HepG2 (cell line): Measurements from ENCODE around the gene FSD1. TPM values are rescaled to one million over a fixed set of nuclear protein-coding genes. Genes with fewer than 3 reads are reported as not detected.
A peak's percentile ranks its signal among the peaks of the same experiment; 100 is the strongest.

Experiments used
- ATAC-seq: fragments of 200-7000 bp; cut with Tn5 transposase; 3 replicates; pipeline ENCODE4 v1.9.1; 2020; ENCODE audit warnings: mild to moderate bottlenecking, moderate library complexity
- BruUV-seq: library from RNA; stranded (reverse); fragments of 400-500 nt; replicated peaks from 2 replicates; lab custom pipeline; 2021; lab: Mats Ljungman, UMichigan
- CTCF ChIA-PET: fragments of 300-600 bp; formaldehyde crosslinking; extraction: SDS; loops from one replicate; lab custom pipeline; 2021; ENCODE audit warnings: low total read pairs, inconsistent platforms, low intra/inter-chr PET ratio; lab: Yijun Ruan, JAX
- POLR2A ChIA-PET: fragments of 350-600 bp; sonication (Branson Sonifier 250); formaldehyde crosslinking; loops from one replicate; lab custom pipeline; 2020; ENCODE audit warnings: antibody characterized with exemption, inconsistent platforms; lab: Yijun Ruan, JAX
- DNase-seq: peaks from one replicate; pipeline ENCODE4 v3.0.0-alpha.2; 2015; ENCODE audit warnings: low spot score
- FAIRE-seq: peaks from 3 replicates; lab custom pipeline; 2011; peaks lifted over from hg19 to GRCh38; lab: Jason Lieb, UNC
- H2AFZ ChIP-seq: one replicate; pipeline ENCODE4 v1.6.1; 2011; ENCODE audit warnings: low read length, inconsistent platforms
- H3K27ac ChIP-seq: fragments of 300-600 bp; 3 replicates; pipeline ENCODE4 v1.8.0; 2011; ENCODE audit warnings: mixed run types, mild to moderate bottlenecking, mixed read lengths, low read length, inconsistent platforms; ENCODE audit not compliant: insufficient read depth; ENCODE audit errors: extremely low read length
- H3K27me3 ChIP-seq, 2 experiments: fragments of 200-600 bp in 1 of 2; 2 replicates in 1 of 2; 3 replicates in 1 of 2; pipeline versions ENCODE4 v1.6.0 to v1.8.0; 2011; ENCODE audit warnings: low read length in 2 of 2, mild to moderate bottlenecking in 2 of 2, moderate library complexity in 2 of 2, inconsistent platforms in 1 of 2; ENCODE audit not compliant: insufficient read depth in 2 of 2, control insufficient read depth in 1 of 2
- H3K36me3 ChIP-seq, 2 experiments: fragments of 200-600 bp in 1 of 2; replicated peaks in 1 of 2; 2 replicates in 1 of 2; 3 replicates in 1 of 2; pipeline versions ENCODE4 v1.5.1 to v1.8.0; 2011; ENCODE audit warnings: low read length in 2 of 2, inconsistent platforms in 1 of 2; ENCODE audit not compliant: insufficient read depth in 2 of 2, control insufficient read depth in 1 of 2
- H3K4me1 ChIP-seq: 2 replicates; pipeline ENCODE4 v1.5.1; 2012; ENCODE audit warnings: low read length, inconsistent platforms; ENCODE audit not compliant: insufficient read depth
- H3K4me2 ChIP-seq: 2 replicates; pipeline ENCODE4 v1.6.0; 2011; ENCODE audit warnings: low read depth, low read length, inconsistent platforms
- H3K4me3 ChIP-seq, 3 experiments: fragments of 200-600 bp in 1 of 3; sonication (generic), shearing (Covaris generic) in 1 of 3; replicated peaks in 1 of 3; 2 replicates each; pipeline ENCODE4 v1.5.1; 2011 to 2016; ENCODE audit warnings: low read length in 3 of 3, inconsistent platforms in 2 of 3, low read depth in 2 of 3, mild to moderate bottlenecking in 2 of 3, control low read depth in 1 of 3, mixed read lengths in 1 of 3; ENCODE audit not compliant: insufficient read depth in 1 of 3
- H3K79me2 ChIP-seq: one replicate; pipeline ENCODE4 v1.6.1; 2011; ENCODE audit warnings: low read length, inconsistent platforms; ENCODE audit not compliant: insufficient read depth
- H3K9ac ChIP-seq: 2 replicates; pipeline ENCODE4 v1.6.0; 2011; ENCODE audit warnings: mild to moderate bottlenecking, low read depth, low read length, inconsistent platforms; ENCODE audit not compliant: insufficient read depth
- H3K9me3 ChIP-seq: 2 replicates; pipeline ENCODE4 v1.5.1; 2012; ENCODE audit warnings: mild to moderate bottlenecking, low read length
- H4K20me1 ChIP-seq: 2 replicates; pipeline ENCODE4 v1.6.0; 2011; ENCODE audit warnings: inconsistent platforms, mild to moderate bottlenecking, low read length, moderate library complexity; ENCODE audit not compliant: insufficient read depth
- CHD2 ChIP-seq: IDR thresholded peaks from 2 replicates; pipeline ENCODE4 v1.6.1; 2011; ENCODE audit warnings: low read depth, low read length, improper control_type of control experiment
- ESRRA ChIP-seq: sonication (generic); formaldehyde crosslinking; IDR thresholded peaks from 2 replicates; pipeline ENCODE4 v1.5.1; 2020; ENCODE audit warnings: mild to moderate bottlenecking, low read depth, missing genetic modification reagents
- ETV5 ChIP-seq: IDR thresholded peaks from 2 replicates; pipeline ENCODE4 v1.6.1; 2018; ENCODE audit warnings: missing biosample characterization, missing genetic modification reagents, inconsistent platforms, borderline replicate concordance
- FOXO1 ChIP-seq: sonication (generic); formaldehyde crosslinking; IDR thresholded peaks from 2 replicates; pipeline ENCODE4 v1.4.0; 2020; ENCODE audit warnings: missing genetic modification reagents
- HNRNPH1 ChIP-seq: fragments of 200-400 bp; formaldehyde crosslinking; optimal IDR thresholded peaks from 2 replicates; pipeline ENCODE3; 2017; ENCODE audit warnings: mild to moderate bottlenecking, low read depth, low read length
- KDM5A ChIP-seq: fragments of 200-600 bp; sonication (generic); IDR thresholded peaks from 2 replicates; pipeline ENCODE4 v1.7.0; 2018; ENCODE audit warnings: antibody characterized with exemption, mild to moderate bottlenecking, low read length, borderline replicate concordance
- PAWR ChIP-seq: sonication (generic); formaldehyde crosslinking; IDR thresholded peaks from 2 replicates; pipeline ENCODE4 v1.4.0; 2020; ENCODE audit warnings: missing genetic modification reagents, mild to moderate bottlenecking, borderline replicate concordance
- TBP ChIP-seq: sonication (generic); formaldehyde crosslinking; IDR thresholded peaks from 2 replicates; pipeline ENCODE4 v1.5.0; 2020; ENCODE audit warnings: missing genetic modification reagents
- TCF7 ChIP-seq: sonication (generic); IDR thresholded peaks from 2 replicates; pipeline ENCODE4 v1.6.1; 2016; ENCODE audit warnings: antibody characterized with exemption, low read depth
- ZNF121 ChIP-seq: sonication (generic); formaldehyde crosslinking; IDR thresholded peaks from 2 replicates; pipeline ENCODE4 v1.5.0; 2020; ENCODE audit warnings: mild to moderate bottlenecking, missing genetic modification reagents
- ZNF382 ChIP-seq: sonication (generic); formaldehyde crosslinking; IDR thresholded peaks from 2 replicates; pipeline ENCODE4 v1.5.0; 2020; ENCODE audit warnings: missing genetic modification reagents, mild to moderate bottlenecking, borderline replicate concordance
- ZNF629 ChIP-seq: sonication (generic); formaldehyde crosslinking; conservative IDR thresholded peaks from 2 replicates; pipeline ENCODE4 v1.5.0; 2020; ENCODE audit warnings: missing genetic modification reagents
- WGBS: methylation state at CpG from one replicate; pipeline ENCODE4 v1.1.6; 2017; ENCODE audit warnings: low lambda C conversion rate; 5-methylcytosine and 5-hydroxymethylcytosine counted together
- in situ Hi-C: cut with HindIII; loops from 2 replicates; pipeline ENCODE4 v1.10.0; 2017; ENCODE audit warnings: low pct_unique_long_range_greater_than_20kb; ENCODE audit not compliant: extremely low pct_ligation_motif_present
- intact Hi-C: fragments of 100-400 bp; cut with micrococcal nuclease; formaldehyde crosslinking; loops from one replicate; pipeline ENCODE4 v1.10.0; 2022; ENCODE audit not compliant: unreplicated experiment
- polyA plus RNA-seq, 8 experiments: library from polyadenylated mRNA; depleted of rRNA in 3 of 8; stranded (reverse) in 7 of 8; unstranded in 1 of 8; fragments of >200 nt; fragmentation: Illumina TruSeq in 4 of 8; extraction: Trizol in 4 of 8; gene quantifications; 2 replicates each; pipeline versions ENCODE4 v1.2.1 to v1.2.3, GENCODE V29; 2011 to 2016; ENCODE audit warnings: low read depth in 4 of 8, missing spikeins in 1 of 8, mixed read lengths in 1 of 8; ENCODE audit not compliant: insufficient read depth in 1 of 8
- total RNA-seq, 5 experiments: library from RNA; depleted of rRNA; stranded (reverse); fragments of >200 nt; fragmentation: Illumina TruSeq; extraction: Trizol; gene quantifications; 2 replicates each; pipeline ENCODE4 v1.2.3, GENCODE V29; 2016; ENCODE audit warnings: low read depth in 1 of 5
- TF ChIP-seq, protein P1 (sequence below): sonication (generic); formaldehyde crosslinking; IDR thresholded peaks from 2 replicates; pipeline ENCODE4 v1.5.0; 2020; ENCODE audit warnings: mild to moderate bottlenecking, missing genetic modification reagents, borderline replicate concordance

The FSD1 gene
- total and polyA plus RNA-seq, 2 of the 13 experiments (the other 11 are each of a cell fraction or from before 2014, with no cell fraction given): 0.29 to 0.66 TPM

- BruUV-seq: no TSS peak
- no peak for TF ChIP-seq ETV5 (CRISPR knock-in tag)
- no peak for TF ChIP-seq ZNF382 (CRISPR knock-in tag)
- no peak for TF ChIP-seq TCF7
- TF ChIP-seq PAWR (CRISPR knock-in tag): no peak
- no peak for TF ChIP-seq KDM5A
- TF ChIP-seq HNRNPH1: no peak
- peak; percentile 60; the same call in 1 of the 2 replicates for TF ChIP-seq ESRRA (CRISPR knock-in tag)
- TF ChIP-seq, protein P1, sequence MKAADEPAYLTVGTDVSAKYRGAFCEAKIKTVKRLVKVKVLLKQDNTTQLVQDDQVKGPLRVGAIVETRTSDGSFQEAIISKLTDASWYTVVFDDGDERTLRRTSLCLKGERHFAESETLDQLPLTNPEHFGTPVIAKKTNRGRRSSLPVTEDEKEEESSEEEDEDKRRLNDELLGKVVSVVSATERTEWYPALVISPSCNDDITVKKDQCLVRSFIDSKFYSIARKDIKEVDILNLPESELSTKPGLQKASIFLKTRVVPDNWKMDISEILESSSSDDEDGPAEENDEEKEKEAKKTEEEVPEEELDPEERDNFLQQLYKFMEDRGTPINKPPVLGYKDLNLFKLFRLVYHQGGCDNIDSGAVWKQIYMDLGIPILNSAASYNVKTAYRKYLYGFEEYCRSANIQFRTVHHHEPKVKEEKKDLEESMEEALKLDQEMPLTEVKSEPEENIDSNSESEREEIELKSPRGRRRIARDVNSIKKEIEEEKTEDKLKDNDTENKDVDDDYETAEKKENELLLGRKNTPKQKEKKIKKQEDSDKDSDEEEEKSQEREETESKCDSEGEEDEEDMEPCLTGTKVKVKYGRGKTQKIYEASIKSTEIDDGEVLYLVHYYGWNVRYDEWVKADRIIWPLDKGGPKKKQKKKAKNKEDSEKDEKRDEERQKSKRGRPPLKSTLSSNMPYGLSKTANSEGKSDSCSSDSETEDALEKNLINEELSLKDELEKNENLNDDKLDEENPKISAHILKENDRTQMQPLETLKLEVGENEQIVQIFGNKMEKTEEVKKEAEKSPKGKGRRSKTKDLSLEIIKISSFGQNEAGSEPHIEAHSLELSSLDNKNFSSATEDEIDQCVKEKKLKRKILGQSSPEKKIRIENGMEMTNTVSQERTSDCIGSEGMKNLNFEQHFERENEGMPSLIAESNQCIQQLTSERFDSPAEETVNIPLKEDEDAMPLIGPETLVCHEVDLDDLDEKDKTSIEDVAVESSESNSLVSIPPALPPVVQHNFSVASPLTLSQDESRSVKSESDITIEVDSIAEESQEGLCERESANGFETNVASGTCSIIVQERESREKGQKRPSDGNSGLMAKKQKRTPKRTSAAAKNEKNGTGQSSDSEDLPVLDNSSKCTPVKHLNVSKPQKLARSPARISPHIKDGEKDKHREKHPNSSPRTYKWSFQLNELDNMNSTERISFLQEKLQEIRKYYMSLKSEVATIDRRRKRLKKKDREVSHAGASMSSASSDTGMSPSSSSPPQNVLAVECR: no peak
- peak; percentile 70 for TF ChIP-seq ZNF121 (CRISPR knock-in tag)
- no peak for TF ChIP-seq TBP (CRISPR knock-in tag)
- no peak for TF ChIP-seq CHD2
- TF ChIP-seq ZNF629 (CRISPR knock-in tag): peak; percentile 93
- no peak for TF ChIP-seq FOXO1 (CRISPR knock-in tag)
- Histone ChIP-seq H4K20me1 (no peaks in the 10 kb centered on the region), H3K9ac (no peak overlapping the region), H3K9me3 (no peaks in the 10 kb centered on the region), H3K36me3 (no peaks in the 10 kb centered on the region), H3K4me3 (no peak overlapping the region), H2AFZ (no peak overlapping the region), H3K79me2 (no peaks in the 10 kb centered on the region), H3K27ac (no peak overlapping the region), H3K4me2 (0 out of 2 replicates have a peak overlapping the region, but pooled peaks have one; percentile 38), H3K27me3 (peaks cover 0 to 6% of the 10 kb centered on the region in 2 experiments; a peak in 2 of 5 replicates), H3K4me1 (peaks cover 25% of the 10 kb centered on the region)
- 43% methylated on average over 7 of the region's 8 CpGs for WGBS
- FAIRE-seq: no peak
- intact Hi-C loops: no loop called here
- ATAC-seq: no peak
- in situ Hi-C loops: no loop called here
- DNase-seq: no peak
- CTCF ChIA-PET: no interaction called here
- POLR2A ChIA-PET: interaction anchor here (1.1 to 3.1 kb wide), 2 partner anchors 11 to 44 kb away, joined by 3 to 19 read pairs; partner anchors contain the start of gene MPND
Measured at GRCh38 chr19:4298810-4299550, 5.4 kb upstream of the FSD1 start.
